NK-92 (cell line): ENCODE results near the gene LETM1.

Experiments
- DNase-seq: peaks from one replicate; lab custom pipeline; 2025; ENCODE audit not compliant: unreplicated experiment; lab: John Stamatoyannopoulos, UW

Gene LETM1

DNA sequence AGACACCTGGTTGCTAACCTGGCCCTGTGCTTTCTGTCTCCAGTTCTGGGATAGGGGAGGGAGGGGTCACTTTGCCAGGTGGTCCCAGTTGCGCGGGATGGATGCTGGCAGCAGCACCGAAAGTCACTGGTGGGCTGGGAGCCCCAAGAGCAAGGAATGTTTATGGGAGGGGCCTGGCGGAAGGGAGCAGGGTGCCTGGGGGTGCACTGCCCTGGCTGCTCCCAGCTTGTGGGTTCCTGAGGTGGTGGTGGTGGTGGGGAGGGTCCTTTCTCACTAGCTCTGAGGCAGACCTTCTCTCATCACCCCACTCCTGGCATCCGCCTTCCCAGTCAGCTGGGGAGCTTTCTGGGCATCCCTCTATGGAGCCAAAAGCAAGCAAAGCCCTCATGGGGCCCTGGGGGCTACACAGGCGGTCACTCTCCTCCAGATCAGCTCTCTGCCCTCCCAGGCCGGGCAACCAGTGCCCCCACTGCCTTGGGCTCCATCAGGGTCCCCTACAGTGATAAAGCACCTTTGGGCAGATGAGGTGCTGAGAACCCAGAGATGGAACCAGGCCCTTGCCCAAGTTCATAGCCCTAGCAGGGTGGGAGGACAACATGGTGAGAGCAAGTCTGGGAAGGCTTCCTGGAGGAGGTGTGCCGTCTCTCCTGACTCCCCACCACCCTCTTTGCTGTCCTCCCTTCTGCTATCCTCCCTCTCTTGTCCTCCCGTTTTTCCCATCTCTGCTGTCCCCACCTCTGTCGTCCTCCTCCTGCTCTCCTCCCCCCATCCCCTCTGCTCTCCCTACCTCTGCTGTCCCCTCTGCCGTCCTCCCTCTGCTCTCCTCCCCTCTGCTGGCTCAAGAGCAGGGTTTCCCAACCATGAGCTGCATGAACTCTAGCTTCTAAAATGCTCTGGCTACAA, 46.9 kb downstream of the LETM1 start:
- no peak for DNase-seq

DNA sequence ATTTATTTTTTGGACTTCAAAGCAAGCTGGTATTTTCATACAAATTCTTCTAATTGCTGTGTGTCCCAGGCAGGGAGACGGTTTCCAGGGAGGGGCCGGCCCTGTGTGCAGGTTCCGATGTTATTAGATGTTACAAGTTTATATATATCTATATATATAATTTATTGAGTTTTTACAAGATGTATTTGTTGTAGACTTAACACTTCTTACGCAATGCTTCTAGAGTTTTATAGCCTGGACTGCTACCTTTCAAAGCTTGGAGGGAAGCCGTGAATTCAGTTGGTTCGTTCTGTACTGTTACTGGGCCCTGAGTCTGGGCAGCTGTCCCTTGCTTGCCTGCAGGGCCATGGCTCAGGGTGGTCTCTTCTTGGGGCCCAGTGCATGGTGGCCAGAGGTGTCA, 47.6 kb downstream of the LETM1 start:
- no peak for DNase-seq

DNA sequence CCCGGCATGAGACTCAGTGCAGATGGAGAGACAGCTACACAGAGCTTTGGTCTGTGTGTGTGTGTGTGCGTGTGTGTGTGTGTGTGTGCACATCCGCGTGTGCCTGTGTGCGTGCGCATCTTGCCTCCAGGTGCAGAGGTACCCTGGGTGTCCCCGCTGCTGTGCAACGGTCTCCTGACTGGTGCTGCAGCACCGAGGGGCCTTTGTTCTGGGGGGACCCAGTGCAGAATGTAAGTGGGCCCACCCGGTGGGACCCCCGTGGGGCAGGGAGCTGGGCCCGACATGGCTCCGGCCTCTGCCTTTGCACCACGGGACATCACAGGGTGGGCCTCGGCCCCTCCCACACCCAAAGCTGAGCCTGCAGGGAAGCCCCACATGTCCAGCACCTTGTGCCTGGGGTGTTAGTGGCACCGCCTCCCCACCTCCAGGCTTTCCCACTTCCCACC, 48.6 kb downstream of the LETM1 start:
- DNase-seq: no peak

- no peak for DNase-seq
These were observed 49.2 kb downstream of the LETM1 start for GRCh38 chr4:1806596-1807331.

DNA sequence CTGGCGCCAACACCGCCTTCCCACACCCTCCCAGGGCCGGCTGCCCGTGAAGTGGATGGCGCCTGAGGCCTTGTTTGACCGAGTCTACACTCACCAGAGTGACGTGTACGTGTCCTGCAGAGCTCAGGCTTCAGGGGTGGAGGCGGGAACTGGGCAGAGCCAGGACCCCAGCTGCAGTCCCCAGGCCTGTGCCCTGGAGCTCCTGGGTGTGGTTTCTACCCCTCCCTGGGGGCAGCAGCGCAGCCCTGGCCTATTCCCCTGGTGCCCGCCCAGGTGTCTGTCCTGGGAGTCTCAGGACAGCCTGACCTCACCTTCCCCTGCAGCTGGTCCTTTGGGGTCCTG, 49.8 kb downstream of the LETM1 start:
- no peak for DNase-seq

DNA sequence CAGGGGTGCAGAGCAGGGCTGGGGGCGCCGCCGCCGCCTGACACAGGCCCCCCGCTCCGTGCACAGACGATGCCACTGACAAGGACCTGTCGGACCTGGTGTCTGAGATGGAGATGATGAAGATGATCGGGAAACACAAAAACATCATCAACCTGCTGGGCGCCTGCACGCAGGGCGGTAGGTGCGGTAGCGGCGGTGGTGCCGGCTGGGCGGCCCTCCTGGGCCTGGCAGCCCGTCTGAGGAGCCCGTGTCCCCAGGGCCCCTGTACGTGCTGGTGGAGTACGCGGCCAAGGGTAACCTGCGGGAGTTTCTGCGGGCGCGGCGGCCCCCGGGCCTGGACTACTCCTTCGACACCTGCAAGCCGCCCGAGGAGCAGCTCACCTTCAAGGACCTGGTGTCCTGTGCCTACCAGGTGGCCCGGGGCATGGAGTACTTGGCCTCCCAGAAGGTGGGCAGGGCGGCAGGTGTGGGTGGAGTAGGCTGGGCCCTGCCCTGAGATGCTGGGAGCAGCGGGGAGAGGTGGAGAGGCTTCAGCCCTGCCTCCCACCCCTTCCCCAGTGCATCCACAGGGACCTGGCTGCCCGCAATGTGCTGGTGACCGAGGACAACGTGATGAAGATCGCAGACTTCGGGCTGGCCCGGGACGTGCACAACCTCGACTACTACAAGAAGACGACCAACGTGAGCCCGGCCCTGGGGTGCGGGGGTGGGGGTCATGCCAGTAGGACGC, 50.3 kb downstream of the LETM1 start:
- no peak for DNase-seq

DNA sequence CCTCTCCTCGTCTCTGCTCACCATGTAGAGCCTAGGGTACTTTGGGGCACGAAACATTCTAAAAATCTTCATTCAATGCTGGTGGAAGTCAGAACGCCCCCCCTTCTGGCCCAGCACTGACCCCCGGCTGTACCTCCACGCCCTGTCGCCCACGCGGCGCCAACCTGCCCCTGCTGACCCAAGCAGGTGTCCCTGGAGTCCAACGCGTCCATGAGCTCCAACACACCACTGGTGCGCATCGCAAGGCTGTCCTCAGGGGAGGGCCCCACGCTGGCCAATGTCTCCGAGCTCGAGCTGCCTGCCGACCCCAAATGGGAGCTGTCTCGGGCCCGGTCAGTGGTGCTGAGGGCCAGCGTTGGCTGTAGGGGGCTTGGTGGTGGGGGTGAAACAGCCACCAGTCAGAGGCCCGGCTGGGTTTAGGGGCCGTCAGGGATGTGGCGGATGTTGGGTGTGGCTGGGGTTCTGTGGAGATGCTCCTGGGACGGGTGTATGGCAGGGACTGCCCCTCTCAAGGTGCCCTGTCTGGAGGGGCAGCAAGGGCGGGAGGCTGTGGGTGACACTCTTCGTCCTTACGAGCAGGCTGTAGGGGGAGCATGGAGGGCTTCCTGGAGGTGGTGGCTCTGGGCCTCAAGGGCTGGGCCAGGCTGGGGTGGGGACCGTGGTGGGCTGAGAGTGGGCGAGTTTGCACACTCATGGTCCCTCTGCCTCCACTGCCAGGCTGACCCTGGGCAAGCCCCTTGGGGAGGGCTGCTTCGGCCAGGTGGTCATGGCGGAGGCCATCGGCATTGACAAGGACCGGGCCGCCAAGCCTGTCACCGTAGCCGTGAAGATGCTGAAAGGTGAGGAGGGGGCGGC, 51.1 kb downstream of the LETM1 start:
- DNase-seq: no peak

DNA sequence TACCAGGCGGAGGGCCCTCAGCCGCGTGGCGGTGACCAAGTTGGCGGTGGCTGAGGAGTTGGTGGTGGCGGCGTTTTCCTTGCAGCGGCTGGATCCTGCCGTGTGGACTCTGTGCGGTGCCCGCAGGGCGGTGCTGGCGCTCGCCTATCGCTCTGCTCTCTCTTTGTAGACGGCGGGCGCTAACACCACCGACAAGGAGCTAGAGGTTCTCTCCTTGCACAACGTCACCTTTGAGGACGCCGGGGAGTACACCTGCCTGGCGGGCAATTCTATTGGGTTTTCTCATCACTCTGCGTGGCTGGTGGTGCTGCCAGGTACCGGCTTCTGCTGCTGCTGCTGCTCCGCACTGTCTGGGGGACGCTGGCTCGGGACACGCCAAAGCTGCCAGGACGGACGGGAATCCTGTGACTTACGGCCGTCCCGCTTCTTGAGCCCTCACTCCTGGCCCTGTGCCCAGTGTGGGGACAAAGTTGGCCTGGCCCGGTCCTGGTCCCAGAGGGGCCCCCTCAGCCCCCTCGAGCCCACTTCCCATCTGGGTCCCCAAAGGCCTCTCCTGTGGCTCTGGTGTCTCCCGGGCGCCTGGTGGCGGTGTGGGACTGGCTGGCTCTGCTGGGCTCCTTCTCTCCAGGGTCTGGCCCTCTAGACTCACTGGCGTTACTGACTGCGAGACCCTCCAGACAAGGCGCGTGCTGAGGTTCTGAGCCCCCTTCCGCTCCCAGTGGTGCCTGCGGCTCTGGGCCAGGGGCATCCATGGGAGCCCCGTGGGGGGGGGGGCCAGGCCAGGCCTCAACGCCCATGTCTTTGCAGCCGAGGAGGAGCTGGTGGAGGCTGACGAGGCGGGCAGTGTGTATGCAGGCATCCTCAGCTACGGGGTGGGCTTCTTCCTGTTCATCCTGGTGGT, 52.2 kb downstream of the LETM1 start:
- no peak for DNase-seq

- no peak for DNase-seq
These were observed 53.0 kb downstream of the LETM1 start for GRCh38 chr4:1802720-1803522.

DNA sequence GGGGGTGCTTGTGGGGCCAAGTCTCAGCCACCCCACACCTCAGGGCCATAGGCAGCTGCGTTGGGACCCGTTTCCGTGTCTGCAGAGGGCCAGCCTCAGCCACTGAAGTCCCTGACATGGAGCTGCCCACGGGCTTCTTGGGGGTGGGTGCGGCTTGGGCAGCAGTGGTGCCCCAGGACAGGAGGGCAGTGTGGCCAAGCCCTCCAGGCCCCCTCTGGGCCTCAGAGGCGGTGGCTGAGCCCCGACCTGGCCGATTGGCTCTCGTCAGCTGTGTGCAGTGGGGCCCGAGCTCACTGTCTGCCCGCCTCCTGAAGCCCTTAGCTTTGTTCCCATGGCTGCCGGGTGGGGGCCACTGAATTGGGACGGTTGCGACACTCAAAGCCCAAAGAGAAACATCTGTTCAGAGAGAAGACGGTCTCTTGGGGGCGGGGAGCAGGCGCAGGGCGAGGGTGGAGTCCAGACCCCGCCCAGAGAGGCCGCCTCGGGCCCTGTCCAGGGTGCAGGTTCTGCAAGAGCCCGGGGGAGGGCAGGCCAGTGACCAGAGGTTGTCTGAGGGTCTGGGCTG, 53.7 kb downstream of the LETM1 start:
- DNase-seq: no peak

DNA sequence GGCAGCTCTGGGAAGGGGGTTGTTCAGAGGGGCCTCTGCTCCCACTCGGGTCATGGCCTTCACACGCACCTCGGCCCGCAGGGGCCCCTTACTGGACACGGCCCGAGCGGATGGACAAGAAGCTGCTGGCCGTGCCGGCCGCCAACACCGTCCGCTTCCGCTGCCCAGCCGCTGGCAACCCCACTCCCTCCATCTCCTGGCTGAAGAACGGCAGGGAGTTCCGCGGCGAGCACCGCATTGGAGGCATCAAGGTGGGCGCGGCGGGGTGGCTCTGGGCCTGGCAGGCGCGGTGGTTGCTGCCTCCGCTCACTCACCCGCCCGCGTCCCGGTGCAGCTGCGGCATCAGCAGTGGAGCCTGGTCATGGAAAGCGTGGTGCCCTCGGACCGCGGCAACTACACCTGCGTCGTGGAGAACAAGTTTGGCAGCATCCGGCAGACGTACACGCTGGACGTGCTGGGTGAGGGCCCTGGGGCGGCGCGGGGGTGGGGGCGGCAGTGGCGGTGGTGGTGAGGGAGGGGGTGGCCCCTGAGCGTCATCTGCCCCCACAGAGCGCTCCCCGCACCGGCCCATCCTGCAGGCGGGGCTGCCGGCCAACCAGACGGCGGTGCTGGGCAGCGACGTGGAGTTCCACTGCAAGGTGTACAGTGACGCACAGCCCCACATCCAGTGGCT, 54.5 kb downstream of the LETM1 start:
- DNase-seq: no peak

GRCh38 chr4:1800805-1801204, 55.2 kb downstream of the LETM1 start:
- no peak for DNase-seq

GRCh38 chr4:1799387-1800375, 56.3 kb downstream of the LETM1 start:
- DNase-seq: no peak

GRCh38 chr4:1798580-1799386, 57.2 kb downstream of the LETM1 start:
- no peak for DNase-seq

DNA sequence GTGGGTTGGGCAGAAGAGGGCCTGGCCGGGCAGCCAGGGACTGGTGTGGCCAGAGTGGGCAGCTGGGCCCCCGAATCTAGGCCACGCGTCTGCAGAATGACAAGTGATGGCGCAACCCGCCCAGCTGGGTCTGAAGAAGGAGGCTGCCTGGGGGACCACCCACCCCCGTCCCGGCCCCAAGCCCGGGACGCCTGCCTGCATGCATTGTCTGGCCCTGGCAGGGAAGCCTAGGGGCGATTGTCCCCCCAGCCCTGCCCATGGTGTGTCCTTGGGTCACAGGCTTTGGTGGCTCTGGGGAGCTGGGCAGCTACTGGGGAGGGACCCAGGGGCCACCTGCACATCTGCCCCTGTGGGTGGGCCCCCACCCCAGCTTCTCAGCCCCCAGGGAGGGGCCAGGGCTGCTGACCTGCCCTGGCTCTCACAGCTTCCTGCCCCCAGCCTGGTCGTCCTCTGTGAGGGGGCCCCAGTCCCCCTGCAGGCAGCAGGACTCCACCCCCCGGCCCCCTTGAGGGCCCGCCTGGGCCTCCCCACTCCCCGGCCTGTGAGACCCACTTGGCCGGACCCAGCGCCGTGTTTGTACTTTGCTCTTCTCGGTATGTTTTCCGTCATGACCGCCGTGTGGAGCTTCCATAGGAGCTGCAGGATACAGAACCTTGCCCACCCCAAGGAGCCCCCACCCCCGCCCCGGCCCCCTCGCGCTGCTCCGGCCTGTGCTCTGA, 57.9 kb downstream of the LETM1 start:
- no peak for DNase-seq
